Measurements from ENCODE around the gene OR10A4.
"Not testable (repeated sequence)": the region's sequence is repeated elsewhere in the genome, so short reads cannot be mapped to it uniquely, and the experiment has no call there.

DNA sequence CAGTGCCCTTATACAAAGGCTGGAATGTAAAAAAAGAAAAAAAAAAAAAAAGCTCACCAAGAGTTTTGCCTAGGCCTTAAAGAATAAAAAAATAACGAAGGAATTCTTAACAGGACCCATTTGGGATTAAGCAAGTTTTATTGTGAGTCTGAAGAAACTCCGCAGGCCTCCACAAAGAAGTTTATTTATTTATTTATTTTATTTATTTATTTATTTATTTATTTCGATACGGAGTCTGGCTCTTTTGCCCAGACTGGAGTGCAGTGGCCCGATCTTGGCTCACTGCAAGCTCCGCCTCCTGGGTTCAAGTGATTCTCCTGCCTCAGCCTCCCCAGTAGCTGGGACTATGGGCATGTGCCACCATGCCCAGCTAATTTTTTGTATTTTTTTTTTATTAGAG lies 21.6 kb upstream of the OR10A4 start:
- not testable (repeated sequence) for TF ChIP-seq POLR2AphosphoS5, POLR2A (IDR thresholded peaks at IDR 0.05)
- TF ChIP-seq, protein P1, sequence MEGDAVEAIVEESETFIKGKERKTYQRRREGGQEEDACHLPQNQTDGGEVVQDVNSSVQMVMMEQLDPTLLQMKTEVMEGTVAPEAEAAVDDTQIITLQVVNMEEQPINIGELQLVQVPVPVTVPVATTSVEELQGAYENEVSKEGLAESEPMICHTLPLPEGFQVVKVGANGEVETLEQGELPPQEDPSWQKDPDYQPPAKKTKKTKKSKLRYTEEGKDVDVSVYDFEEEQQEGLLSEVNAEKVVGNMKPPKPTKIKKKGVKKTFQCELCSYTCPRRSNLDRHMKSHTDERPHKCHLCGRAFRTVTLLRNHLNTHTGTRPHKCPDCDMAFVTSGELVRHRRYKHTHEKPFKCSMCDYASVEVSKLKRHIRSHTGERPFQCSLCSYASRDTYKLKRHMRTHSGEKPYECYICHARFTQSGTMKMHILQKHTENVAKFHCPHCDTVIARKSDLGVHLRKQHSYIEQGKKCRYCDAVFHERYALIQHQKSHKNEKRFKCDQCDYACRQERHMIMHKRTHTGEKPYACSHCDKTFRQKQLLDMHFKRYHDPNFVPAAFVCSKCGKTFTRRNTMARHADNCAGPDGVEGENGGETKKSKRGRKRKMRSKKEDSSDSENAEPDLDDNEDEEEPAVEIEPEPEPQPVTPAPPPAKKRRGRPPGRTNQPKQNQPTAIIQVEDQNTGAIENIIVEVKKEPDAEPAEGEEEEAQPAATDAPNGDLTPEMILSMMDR (IDR thresholded peaks at IDR 0.05 in 8 of 11, conservative IDR thresholded peaks at IDR 0.05 in 3 of 11) = not testable (repeated sequence)

All from spleen (tissue), 7 donors.